ENCODE results near the gene HMGCS2.
A peak's percentile ranks its signal among the peaks of the same experiment; 100 is the strongest.

Gene HMGCS2

GRCh38 chr1:119808972-119809550 lies 40.4 kb upstream of the HMGCS2 start:
- H3K36me3 ChIP-seq (replicated peaks; ENCODE audit: low read depth, low read length) = no peaks in the 10 kb centered on the region
- no peaks in the 10 kb centered on the region for H3K9me3 ChIP-seq (ENCODE audit: insufficient read depth, low read length)
- peak overlapping the region; percentile 66 for H3K4me2 ChIP-seq (ENCODE audit: low read length)
- H3K4me1 ChIP-seq (ENCODE audit: low read length) = no peaks in the 10 kb centered on the region
- H4K20me1 ChIP-seq (ENCODE audit: insufficient read depth, low read length) = no peaks in the 10 kb centered on the region
- no peak overlapping the region for H3K9ac ChIP-seq (ENCODE audit: low read length)
- H3K27ac ChIP-seq (ENCODE audit: low read length) = no peak overlapping the region
- 0 out of 2 replicates have a peak overlapping the region, but pooled peaks have one; percentile 12 for H2AFZ ChIP-seq (ENCODE audit: low read depth, low read length)
- peaks cover 52% of the 10 kb centered on the region for H3K27me3 ChIP-seq (ENCODE audit: low read depth, low read length)
- peak overlapping the region; percentile 51 for H3K4me3 ChIP-seq (ENCODE audit: low read length)
- H3K79me2 ChIP-seq (ENCODE audit: low read length) = no peaks in the 10 kb centered on the region
- TF ChIP-seq EZH2phosphoT487 (IDR thresholded peaks at IDR 0.05; ENCODE audit: low read depth) (no peak), CTCF (IDR thresholded peaks at IDR 0.05; ENCODE audit: low read depth, low read length) (peak; percentile 98)

DNA sequence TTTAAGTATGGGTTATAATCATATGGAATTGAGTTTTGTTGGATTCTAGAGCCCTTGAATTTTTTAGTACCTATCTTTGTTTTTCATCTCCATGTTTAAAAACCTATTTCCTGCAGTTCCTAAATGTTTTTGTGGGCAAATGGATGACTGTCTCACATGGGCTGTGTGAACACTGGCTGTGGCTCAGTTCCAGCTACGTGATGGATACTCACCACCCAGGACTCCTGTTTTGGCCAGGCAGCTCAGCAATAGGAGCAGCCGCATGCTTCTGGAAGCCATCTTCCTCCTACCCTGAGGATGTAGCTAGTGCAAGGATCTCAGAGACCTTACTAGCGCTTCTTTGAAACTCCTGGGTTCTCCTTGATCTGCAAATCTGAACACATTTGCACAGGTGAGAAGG lies 39.8 kb upstream of the HMGCS2 start:
- Histone ChIP-seq H3K27ac (ENCODE audit: low read length) (no peak overlapping the region), H3K4me3 (ENCODE audit: low read length) (no peak overlapping the region), H3K4me1 (ENCODE audit: low read length) (no peaks in the 10 kb centered on the region), H3K4me2 (ENCODE audit: low read length) (no peak overlapping the region), H3K79me2 (ENCODE audit: low read length) (no peaks in the 10 kb centered on the region), H3K27me3 (ENCODE audit: low read depth, low read length) (peaks cover 58% of the 10 kb centered on the region), H3K9me3 (ENCODE audit: insufficient read depth, low read length) (no peaks in the 10 kb centered on the region), H4K20me1 (ENCODE audit: insufficient read depth, low read length) (no peaks in the 10 kb centered on the region), H3K9ac (ENCODE audit: low read length) (no peak overlapping the region), H2AFZ (ENCODE audit: low read depth, low read length) (no peak overlapping the region), H3K36me3 (replicated peaks; ENCODE audit: low read depth, low read length) (no peaks in the 10 kb centered on the region)
- no peak for TF ChIP-seq CTCF (IDR thresholded peaks at IDR 0.05; ENCODE audit: low read depth, low read length)
- TF ChIP-seq EZH2phosphoT487 (IDR thresholded peaks at IDR 0.05; ENCODE audit: low read depth) = no peak

DNA sequence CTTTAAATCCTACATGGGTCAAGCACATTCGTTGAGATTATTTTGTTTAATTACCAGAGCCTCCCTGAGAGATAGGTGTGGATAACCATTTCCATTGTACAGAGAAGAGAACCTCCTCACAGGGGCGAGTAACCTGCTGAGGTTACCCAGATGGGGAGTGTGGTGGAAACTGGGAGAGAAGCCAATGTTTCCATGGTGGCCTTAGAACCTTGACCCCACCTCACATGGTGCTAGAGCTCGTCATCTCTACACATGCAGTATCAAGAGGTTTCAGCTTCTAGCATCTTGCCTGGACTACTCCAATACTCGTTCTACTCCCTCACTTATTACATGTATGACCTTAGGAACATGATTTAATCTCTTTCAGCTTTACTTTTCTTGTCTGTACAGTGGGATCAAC lies 37.8 kb upstream of the HMGCS2 start:
- no peak overlapping the region for H2AFZ ChIP-seq (ENCODE audit: low read depth, low read length)
- H3K36me3 ChIP-seq (replicated peaks; ENCODE audit: low read depth, low read length) = no peaks in the 10 kb centered on the region
- no peaks in the 10 kb centered on the region for H3K79me2 ChIP-seq (ENCODE audit: low read length)
- no peak overlapping the region for H3K4me3 ChIP-seq (ENCODE audit: low read length)
- H3K9ac ChIP-seq (ENCODE audit: low read length) = no peak overlapping the region
- H3K27ac ChIP-seq (ENCODE audit: low read length) = no peak overlapping the region
- H3K9me3 ChIP-seq (ENCODE audit: insufficient read depth, low read length) = no peaks in the 10 kb centered on the region
- no peaks in the 10 kb centered on the region for H3K4me1 ChIP-seq (ENCODE audit: low read length)
- no peaks in the 10 kb centered on the region for H4K20me1 ChIP-seq (ENCODE audit: insufficient read depth, low read length)
- no peak overlapping the region for H3K4me2 ChIP-seq (ENCODE audit: low read length)
- peaks cover 58% of the 10 kb centered on the region for H3K27me3 ChIP-seq (ENCODE audit: low read depth, low read length)
- TF ChIP-seq CTCF (IDR thresholded peaks at IDR 0.05; ENCODE audit: low read depth, low read length) (no peak), EZH2phosphoT487 (IDR thresholded peaks at IDR 0.05; ENCODE audit: low read depth) (no peak)

- no peak overlapping the region for H2AFZ ChIP-seq (ENCODE audit: low read depth, low read length)
- TF ChIP-seq EZH2phosphoT487 (IDR thresholded peaks at IDR 0.05; ENCODE audit: low read depth) = no peak
Observed at GRCh38 chr1:119805746-119806145, 37.0 kb upstream of the HMGCS2 start.

More at GRCh38 chr1:119805746-119806145, 37.0 kb upstream of the HMGCS2 start:
- Histone ChIP-seq H4K20me1 (ENCODE audit: insufficient read depth, low read length) (no peaks in the 10 kb centered on the region), H3K9ac (ENCODE audit: low read length) (no peak overlapping the region), H3K79me2 (ENCODE audit: low read length) (no peaks in the 10 kb centered on the region), H3K27me3 (ENCODE audit: low read depth, low read length) (peaks cover 52% of the 10 kb centered on the region), H3K4me3 (ENCODE audit: low read length) (no peak overlapping the region), H3K4me2 (ENCODE audit: low read length) (no peak overlapping the region), H3K4me1 (ENCODE audit: low read length) (no peaks in the 10 kb centered on the region), H3K36me3 (replicated peaks; ENCODE audit: low read depth, low read length) (no peaks in the 10 kb centered on the region), H3K9me3 (ENCODE audit: insufficient read depth, low read length) (no peaks in the 10 kb centered on the region), H3K27ac (ENCODE audit: low read length) (no peak overlapping the region)

Data from OCI-LY3 (cell line).